Keratinocyte (primary cell): Measurements from ENCODE around the gene GJD4. TPM values are rescaled to one million over a fixed set of nuclear protein-coding genes. Genes with fewer than 3 reads are reported as not detected.
A peak's percentile ranks its signal among the peaks of the same experiment; 100 is the strongest.

Experiments used
- DNase-seq: peaks from one replicate; pipeline ENCODE4 v3.0.0-alpha.2; 2011; ENCODE audit warnings: low read depth, missing footprints, low spot score
- FAIRE-seq: peaks from 2 replicates; lab custom pipeline; 2011; peaks lifted over from hg19 to GRCh38; lab: Jason Lieb, UNC
- H2AFZ ChIP-seq: 2 replicates; pipeline ENCODE4 v1.6.0; 2012; ENCODE audit warnings: low read length, control low read depth, inconsistent platforms; ENCODE audit not compliant: control insufficient read depth
- H3K27ac ChIP-seq: 2 replicates; pipeline ENCODE4 v1.5.1; 2011; ENCODE audit warnings: low read length; ENCODE audit not compliant: control insufficient read depth, insufficient read depth
- H3K27me3 ChIP-seq: 3 replicates; pipeline ENCODE4 v1.6.0; 2011; ENCODE audit warnings: low read length; ENCODE audit not compliant: control insufficient read depth, insufficient read depth; ENCODE audit errors: extremely low read depth
- H3K36me3 ChIP-seq, 2 experiments: 2 replicates in 1 of 2; 3 replicates in 1 of 2; pipeline ENCODE4 v1.5.1; 2011; ENCODE audit warnings: low read length in 2 of 2, mild to moderate bottlenecking in 1 of 2; ENCODE audit not compliant: control insufficient read depth in 2 of 2, insufficient read depth in 2 of 2; ENCODE audit errors: extremely low read depth in 1 of 2
- H3K4me1 ChIP-seq: 3 replicates; pipeline ENCODE4 v1.5.1; 2011; ENCODE audit warnings: low read length; ENCODE audit not compliant: control insufficient read depth, insufficient read depth; ENCODE audit errors: extremely low read depth
- H3K4me2 ChIP-seq: 3 replicates; pipeline ENCODE4 v1.6.0; 2011; ENCODE audit warnings: low read depth, low read length; ENCODE audit not compliant: control insufficient read depth, insufficient read depth; ENCODE audit errors: extremely low read depth
- H3K4me3 ChIP-seq, 3 experiments: fragments of 200-600 bp in 1 of 3; sonication (generic) in 1 of 3; 2 replicates in 2 of 3; 3 replicates in 1 of 3; pipeline ENCODE4 v1.5.1; 2011 to 2016; ENCODE audit warnings: low read length in 3 of 3, mild to moderate bottlenecking in 3 of 3, control low read depth in 2 of 3, inconsistent platforms in 1 of 3, low read depth in 1 of 3, mixed read lengths in 1 of 3, mixed run types in 1 of 3, moderate library complexity in 1 of 3; ENCODE audit not compliant: control insufficient read depth in 2 of 3, insufficient read depth in 2 of 3; ENCODE audit errors: extremely low read depth in 1 of 3
- H3K79me2 ChIP-seq: 2 replicates; pipeline ENCODE4 v1.6.0; 2012; ENCODE audit warnings: low read length; ENCODE audit not compliant: control insufficient read depth, insufficient read depth
- H3K9ac ChIP-seq: 3 replicates; pipeline ENCODE4 v1.6.0; 2011; ENCODE audit warnings: low read length; ENCODE audit not compliant: control insufficient read depth, insufficient read depth; ENCODE audit errors: extremely low read depth
- H3K9me1 ChIP-seq: 3 replicates; pipeline ENCODE4 v1.6.0; 2011; ENCODE audit warnings: low read length; ENCODE audit not compliant: control insufficient read depth, insufficient read depth; ENCODE audit errors: extremely low read depth
- H3K9me3 ChIP-seq: 2 replicates; pipeline ENCODE4 v1.5.1; 2012; ENCODE audit warnings: low read depth, low read length; ENCODE audit not compliant: control insufficient read depth
- H4K20me1 ChIP-seq: 3 replicates; pipeline ENCODE4 v1.6.0; 2011; ENCODE audit warnings: low read length; ENCODE audit not compliant: control insufficient read depth, insufficient read depth; ENCODE audit errors: extremely low read depth
- EZH2 ChIP-seq: IDR thresholded peaks from one replicate; pipeline ENCODE4 v1.6.1; 2012; ENCODE audit warnings: inconsistent platforms, mild to moderate bottlenecking, low read length, moderate library complexity
- dilution Hi-C: fragments of 300-500 bp; cut with MboI; formaldehyde crosslinking; loops from one replicate; pipeline ENCODE4 v1.7.0; 2020; ENCODE audit warnings: low sequenced_read_pairs; ENCODE audit not compliant: extremely low pct_ligation_motif_present
- polyA plus RNA-seq, 5 experiments: library from polyadenylated mRNA; depleted of rRNA in 3 of 5; stranded (reverse) in 3 of 5; stranded (forward) in 1 of 5; unstranded in 1 of 5; fragments of >200 nt; gene quantifications; 1 replicate in 1 of 5; 2 replicates in 3 of 5; 3 replicates in 1 of 5; pipeline versions ENCODE4 v1.2.1 to v1.2.3, GENCODE V29; 2011 to 2012; ENCODE audit warnings: missing spikeins in 2 of 5, low read depth in 1 of 5, low replicate concordance in 1 of 5
- TF ChIP-seq, protein P1 (sequence below), 3 experiments: IDR thresholded peaks in 1 of 3; conservative IDR thresholded peaks in 1 of 3; optimal IDR thresholded peaks in 1 of 3; 2 replicates in 2 of 3; 3 replicates in 1 of 3; pipeline versions ENCODE3 to v1.5.1; 2011; ENCODE audit warnings: low read length in 3 of 3, mild to moderate bottlenecking in 3 of 3, moderate library complexity in 2 of 3, control low read depth in 1 of 3, inconsistent platforms in 1 of 3; ENCODE audit not compliant: insufficient read depth in 2 of 3; ENCODE audit errors: extremely low read depth in 1 of 3

Gene GJD4
- polyA plus RNA-seq, 1 donor (not counting 4 experiments of a cell fraction or from before 2014, with no cell fraction given) = not detected

DNA sequence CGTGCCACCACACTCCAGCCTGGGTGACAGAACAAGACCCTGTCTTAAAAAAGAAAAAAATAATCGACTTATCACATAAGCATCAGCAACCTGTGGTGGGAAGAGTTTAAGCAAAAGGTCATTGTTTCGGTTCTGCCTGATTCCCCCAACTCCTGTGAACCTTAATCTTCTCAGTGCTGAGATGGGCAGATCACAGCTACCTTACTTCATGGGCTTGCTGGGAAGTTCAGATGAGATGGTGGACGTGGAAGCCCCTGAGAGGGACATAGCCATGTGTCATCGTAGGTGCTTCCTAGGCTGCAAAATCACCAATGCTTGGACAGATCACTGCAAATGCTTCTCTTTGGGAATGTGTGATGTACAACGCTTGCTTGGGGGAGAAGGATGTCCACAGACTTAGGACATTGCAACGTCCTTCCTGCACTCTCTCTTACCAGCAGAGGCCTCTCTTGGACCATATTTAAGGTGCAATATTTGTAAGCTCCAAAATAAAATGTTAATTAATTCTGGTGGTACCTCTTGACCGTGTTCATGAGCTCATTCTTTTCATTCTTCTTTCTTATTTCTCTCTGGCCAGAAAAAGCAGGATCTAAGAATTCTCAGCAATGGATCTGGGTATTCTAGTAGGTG is 8.6 kb downstream of the GJD4 start:
- no peaks in the 10 kb centered on the region for H3K79me2 ChIP-seq
- H2AFZ ChIP-seq = no peak overlapping the region
- dilution Hi-C loops = no loop called here
- H3K4me1 ChIP-seq = no peaks in the 10 kb centered on the region
- H4K20me1 ChIP-seq = no peaks in the 10 kb centered on the region
- DNase-seq (no peak), FAIRE-seq (no peak)
- TF ChIP-seq EZH2 = no peak
- TF ChIP-seq, protein P1, sequence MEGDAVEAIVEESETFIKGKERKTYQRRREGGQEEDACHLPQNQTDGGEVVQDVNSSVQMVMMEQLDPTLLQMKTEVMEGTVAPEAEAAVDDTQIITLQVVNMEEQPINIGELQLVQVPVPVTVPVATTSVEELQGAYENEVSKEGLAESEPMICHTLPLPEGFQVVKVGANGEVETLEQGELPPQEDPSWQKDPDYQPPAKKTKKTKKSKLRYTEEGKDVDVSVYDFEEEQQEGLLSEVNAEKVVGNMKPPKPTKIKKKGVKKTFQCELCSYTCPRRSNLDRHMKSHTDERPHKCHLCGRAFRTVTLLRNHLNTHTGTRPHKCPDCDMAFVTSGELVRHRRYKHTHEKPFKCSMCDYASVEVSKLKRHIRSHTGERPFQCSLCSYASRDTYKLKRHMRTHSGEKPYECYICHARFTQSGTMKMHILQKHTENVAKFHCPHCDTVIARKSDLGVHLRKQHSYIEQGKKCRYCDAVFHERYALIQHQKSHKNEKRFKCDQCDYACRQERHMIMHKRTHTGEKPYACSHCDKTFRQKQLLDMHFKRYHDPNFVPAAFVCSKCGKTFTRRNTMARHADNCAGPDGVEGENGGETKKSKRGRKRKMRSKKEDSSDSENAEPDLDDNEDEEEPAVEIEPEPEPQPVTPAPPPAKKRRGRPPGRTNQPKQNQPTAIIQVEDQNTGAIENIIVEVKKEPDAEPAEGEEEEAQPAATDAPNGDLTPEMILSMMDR (optimal IDR thresholded peaks at IDR 0.05 in 1 of 3, IDR thresholded peaks at IDR 0.05 in 1 of 3, conservative IDR thresholded peaks at IDR 0.05 in 1 of 3; ENCODE audit: extremely low read depth in 1 of 3, insufficient read depth in 2 of 3, low read length in 3 of 3) = peak; percentile 17 to 52 (median 27)
- no peak overlapping the region for H3K9ac ChIP-seq
- no peak overlapping the region for H3K27ac ChIP-seq
- H3K36me3 ChIP-seq = no peaks in the 10 kb centered on the region
- no peaks in the 10 kb centered on the region for H3K9me3 ChIP-seq
- H3K4me3 ChIP-seq = no peak overlapping the region
- no peaks in the 10 kb centered on the region for H3K9me1 ChIP-seq
- peaks cover 13% of the 10 kb centered on the region for H3K27me3 ChIP-seq
- no peak overlapping the region for H3K4me2 ChIP-seq

DNA sequence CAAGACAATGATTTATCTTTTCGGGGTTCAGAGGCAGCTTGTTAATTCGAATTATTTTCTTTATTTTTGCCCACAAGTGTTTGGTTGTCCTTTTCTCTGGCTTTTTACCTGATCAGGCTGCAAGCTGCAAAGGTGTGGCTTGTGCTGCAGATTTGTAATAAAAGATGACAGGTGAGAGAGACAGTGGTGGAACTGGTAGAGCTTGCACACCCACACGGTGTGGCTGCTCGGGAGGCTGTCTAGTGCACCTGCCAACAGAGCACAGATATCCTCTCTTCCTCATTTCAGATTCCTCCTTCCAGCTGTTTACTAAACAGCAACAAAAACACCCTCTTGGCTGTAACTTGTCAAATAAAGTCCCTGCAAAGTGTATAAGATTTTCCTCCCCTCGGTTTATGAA is 9.2 kb downstream of the GJD4 start:
- no peak overlapping the region for H3K27ac ChIP-seq
- H3K27me3 ChIP-seq = peaks cover 13% of the 10 kb centered on the region
- FAIRE-seq = no peak
- TF ChIP-seq EZH2 = no peak
- TF ChIP-seq, protein P1 (optimal IDR thresholded peaks at IDR 0.05 in 1 of 3, IDR thresholded peaks at IDR 0.05 in 1 of 3, conservative IDR thresholded peaks at IDR 0.05 in 1 of 3; ENCODE audit: extremely low read depth in 1 of 3, insufficient read depth in 2 of 3, low read length in 3 of 3) = no peak
- H2AFZ ChIP-seq = no peak overlapping the region
- H3K9ac ChIP-seq = no peak overlapping the region
- dilution Hi-C loops = no loop called here
- no peak overlapping the region for H3K4me2 ChIP-seq
- H3K36me3 ChIP-seq = no peaks in the 10 kb centered on the region
- no peaks in the 10 kb centered on the region for H3K9me1 ChIP-seq
- no peaks in the 10 kb centered on the region for H3K4me1 ChIP-seq
- H3K79me2 ChIP-seq = no peaks in the 10 kb centered on the region
- no peak for DNase-seq
- H3K9me3 ChIP-seq = no peaks in the 10 kb centered on the region
- H3K4me3 ChIP-seq = no peak overlapping the region
- H4K20me1 ChIP-seq = no peaks in the 10 kb centered on the region
